GM15510 (cell line): ENCODE measurements around the gene KIF22.

Experiments
- POLR2A ChIP-seq: IDR thresholded peaks from 3 replicates; pipeline ENCODE4 v1.6.1; 2011; ENCODE audit warnings: borderline replicate concordance; ENCODE audit not compliant: insufficient read length; ENCODE audit errors: extremely low read depth

KIF22 gene

GRCh38 chr16:29837841-29838240 is 47.3 kb downstream of the KIF22 start:
- no peak for TF ChIP-seq POLR2A

- no peak for TF ChIP-seq POLR2A
Observed at GRCh38 chr16:29839822-29840221, 49.3 kb downstream of the KIF22 start.

- TF ChIP-seq POLR2A: no peak
Observed at GRCh38 chr16:29840240-29840639, 49.7 kb downstream of the KIF22 start.

GRCh38 chr16:29841631-29842030 is 51.1 kb downstream of the KIF22 start:
- no peak for TF ChIP-seq POLR2A

GRCh38 chr16:29842732-29843346 is 52.3 kb downstream of the KIF22 start:
- TF ChIP-seq POLR2A: no peak

- TF ChIP-seq POLR2A: no peak
Observed at GRCh38 chr16:29843931-29844330, 53.4 kb downstream of the KIF22 start.

- no peak for TF ChIP-seq POLR2A
Observed at GRCh38 chr16:29844575-29845331, 54.2 kb downstream of the KIF22 start.

- TF ChIP-seq POLR2A: no peak
Observed at GRCh38 chr16:29845656-29846055, 55.1 kb downstream of the KIF22 start.

- no peak for TF ChIP-seq POLR2A
Observed at GRCh38 chr16:29848420-29849297, 58.1 kb downstream of the KIF22 start.

- no peak for TF ChIP-seq POLR2A
Observed at GRCh38 chr16:29849505-29849904, 59.0 kb downstream of the KIF22 start.

- TF ChIP-seq POLR2A: no peak
Observed at GRCh38 chr16:29850998-29851397, 60.4 kb downstream of the KIF22 start.

- no peak for TF ChIP-seq POLR2A
Observed at GRCh38 chr16:29852654-29853053, 62.1 kb downstream of the KIF22 start.

GRCh38 chr16:29854520-29855100 is 64.1 kb downstream of the KIF22 start:
- TF ChIP-seq POLR2A: no peak
